C4-2B (cell line): ENCODE data around the gene SLC35F3.

Experiments used
- ZFX ChIP-seq: fragments of 450-650 bp; IDR thresholded peaks from 2 replicates; pipeline ENCODE4 v1.6.1; 2017
- TF ChIP-seq, protein P1 (sequence below): fragments of 450-650 bp; conservative IDR thresholded peaks from 2 replicates; pipeline ENCODE4 v1.5.1; 2017; ENCODE audit warnings: mild to moderate bottlenecking

DNA sequence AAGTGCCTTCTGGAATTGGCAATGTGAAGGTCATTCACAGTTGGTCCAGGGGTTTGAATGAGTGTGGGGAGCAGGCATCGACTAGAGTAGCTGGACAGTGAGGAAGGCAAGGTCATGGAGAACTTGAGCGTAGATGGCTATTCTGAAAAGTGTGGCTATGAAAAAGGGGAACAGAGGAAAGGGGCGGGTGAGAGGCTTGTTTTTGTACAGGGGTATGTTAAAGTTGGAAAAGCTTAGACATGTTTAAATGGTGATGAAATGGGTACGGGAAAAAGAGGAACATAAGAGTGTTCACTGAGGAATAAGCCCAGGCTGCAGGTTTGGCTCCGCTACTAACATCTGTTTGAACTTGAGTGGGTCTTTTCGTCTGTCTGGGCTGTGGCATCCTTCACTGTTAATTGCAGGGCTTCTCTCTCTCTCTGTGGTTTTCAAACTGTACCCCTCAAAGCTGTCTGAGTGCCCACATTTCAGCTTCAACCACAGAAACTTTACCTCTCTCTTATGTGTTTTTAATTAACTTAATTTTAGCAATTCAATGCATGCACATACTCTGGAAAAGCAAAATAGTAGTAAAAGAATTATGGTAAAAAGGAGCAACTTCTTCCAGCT, 398.0 kb downstream of the SLC35F3 start:
- TF ChIP-seq, protein P1, sequence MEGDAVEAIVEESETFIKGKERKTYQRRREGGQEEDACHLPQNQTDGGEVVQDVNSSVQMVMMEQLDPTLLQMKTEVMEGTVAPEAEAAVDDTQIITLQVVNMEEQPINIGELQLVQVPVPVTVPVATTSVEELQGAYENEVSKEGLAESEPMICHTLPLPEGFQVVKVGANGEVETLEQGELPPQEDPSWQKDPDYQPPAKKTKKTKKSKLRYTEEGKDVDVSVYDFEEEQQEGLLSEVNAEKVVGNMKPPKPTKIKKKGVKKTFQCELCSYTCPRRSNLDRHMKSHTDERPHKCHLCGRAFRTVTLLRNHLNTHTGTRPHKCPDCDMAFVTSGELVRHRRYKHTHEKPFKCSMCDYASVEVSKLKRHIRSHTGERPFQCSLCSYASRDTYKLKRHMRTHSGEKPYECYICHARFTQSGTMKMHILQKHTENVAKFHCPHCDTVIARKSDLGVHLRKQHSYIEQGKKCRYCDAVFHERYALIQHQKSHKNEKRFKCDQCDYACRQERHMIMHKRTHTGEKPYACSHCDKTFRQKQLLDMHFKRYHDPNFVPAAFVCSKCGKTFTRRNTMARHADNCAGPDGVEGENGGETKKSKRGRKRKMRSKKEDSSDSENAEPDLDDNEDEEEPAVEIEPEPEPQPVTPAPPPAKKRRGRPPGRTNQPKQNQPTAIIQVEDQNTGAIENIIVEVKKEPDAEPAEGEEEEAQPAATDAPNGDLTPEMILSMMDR = no peak
- TF ChIP-seq ZFX = no peak
